SK-N-SH (cell line): ENCODE results near the gene UTF1. TPM values are rescaled to one million over a fixed set of nuclear protein-coding genes. Genes with fewer than 3 reads are reported as not detected.

Source experiments
- CTCF ChIA-PET: fragments of 300-600, 350-600 bp; formaldehyde crosslinking; extraction: SDS; loops from one replicate; lab custom pipeline; 2021; lab: Yijun Ruan, JAX
- POLR2A ChIA-PET: fragments of 350-600 bp; sonication (Branson Sonifier 250); formaldehyde crosslinking; extraction: SDS; loops from one replicate; lab custom pipeline; 2020; ENCODE audit warnings: antibody characterized with exemption, inconsistent platforms; lab: Yijun Ruan, JAX
- DNase-seq: peaks from one replicate; pipeline ENCODE4 v3.0.0; 2012
- H2AFZ ChIP-seq: fragments of 200-600 bp; sonication (generic); 2 replicates; pipeline ENCODE4 v1.8.1; 2016; ENCODE audit warnings: antibody characterized with exemption, mild to moderate bottlenecking, low read depth
- H3F3A ChIP-seq: fragments of 200-600 bp; sonication (generic); replicated peaks from 2 replicates; pipeline ENCODE3; 2016; ENCODE audit warnings: antibody characterized with exemption, mild to moderate bottlenecking; ENCODE audit not compliant: insufficient read depth
- H3K27ac ChIP-seq, 2 experiments: fragments of 200-500 bp in 1 of 2; fragments of 200-600 bp in 1 of 2; sonication (Bioruptor generic) in 1 of 2; sonication (generic), shearing (Covaris generic) in 1 of 2; 2 replicates each; pipeline versions ENCODE4 v1.5.1 to v1.6.1; 2014 to 2016; ENCODE audit warnings: low read depth in 2 of 2, inconsistent platforms in 1 of 2, low read length in 1 of 2, mild to moderate bottlenecking in 1 of 2, mixed read lengths in 1 of 2
- H3K27me3 ChIP-seq: fragments of 200-600 bp; sonication (generic), shearing (Covaris generic); 2 replicates; pipeline ENCODE4 v1.6.1; 2016; ENCODE audit warnings: mixed run types; ENCODE audit not compliant: insufficient read depth
- H3K36me3 ChIP-seq, 2 experiments: fragments of 200-500 bp in 1 of 2; fragments of 200-600 bp in 1 of 2; sonication (Bioruptor generic) in 1 of 2; sonication (generic) in 1 of 2; replicated peaks in 1 of 2; 2 replicates each; pipeline versions ENCODE3 to v1.5.1; 2014 to 2016; ENCODE audit warnings: low read length in 1 of 2, mild to moderate bottlenecking in 1 of 2; ENCODE audit not compliant: insufficient read depth in 2 of 2, control insufficient read depth in 1 of 2
- H3K4me1 ChIP-seq, 2 experiments: fragments of 200-500 bp in 1 of 2; fragments of 200-600 bp in 1 of 2; sonication (Bioruptor generic) in 1 of 2; sonication (generic), shearing (Covaris generic) in 1 of 2; 2 replicates each; pipeline versions ENCODE4 v1.5.1 to v1.6.1; 2014 to 2016; ENCODE audit warnings: low read depth in 1 of 2, low read length in 1 of 2, mixed run types in 1 of 2; ENCODE audit not compliant: insufficient read depth in 2 of 2, control insufficient read depth in 1 of 2
- H3K4me2 ChIP-seq: fragments of 200-600 bp; sonication (generic), shearing (Covaris generic); 2 replicates; pipeline ENCODE4 v1.6.1; 2017; ENCODE audit warnings: mixed run types
- H3K4me3 ChIP-seq, 2 experiments: fragments of 200-500 bp in 1 of 2; fragments of 200-600 bp in 1 of 2; sonication (Bioruptor generic) in 1 of 2; sonication (generic), shearing (Covaris generic) in 1 of 2; 2 replicates each; pipeline versions ENCODE4 v1.5.1 to v1.8.1; 2014 to 2016; ENCODE audit warnings: low read depth in 2 of 2, inconsistent platforms in 1 of 2, low read length in 1 of 2, mild to moderate bottlenecking in 1 of 2, mixed read lengths in 1 of 2, moderate library complexity in 1 of 2
- H3K79me2 ChIP-seq: fragments of 200-600 bp; sonication (generic); 2 replicates; pipeline ENCODE4 v1.8.1; 2017; ENCODE audit warnings: mild to moderate bottlenecking; ENCODE audit not compliant: insufficient read depth
- H3K9ac ChIP-seq: fragments of 200-600 bp; sonication (generic); 2 replicates; pipeline ENCODE4 v1.6.1; 2017; ENCODE audit warnings: mixed run types
- H3K9me2 ChIP-seq: fragments of 200-600 bp; sonication (generic); 2 replicates; pipeline ENCODE4 v1.6.1; 2017; ENCODE audit warnings: mixed run types
- H3K9me3 ChIP-seq: fragments of 200-600 bp; sonication (generic); 2 replicates; pipeline ENCODE4 v1.6.1; 2017; ENCODE audit warnings: mixed run types, mild to moderate bottlenecking, moderate library complexity
- H4K20me1 ChIP-seq: fragments of 200-600 bp; sonication (generic); 2 replicates; pipeline ENCODE4 v1.6.1; 2017; ENCODE audit warnings: mild to moderate bottlenecking, mixed run types; ENCODE audit not compliant: insufficient read depth
- CHD2 ChIP-seq: fragments of 150-350 bp; IDR thresholded peaks from 2 replicates; pipeline ENCODE4 v1.6.1; 2018; ENCODE audit warnings: low read length; ENCODE audit not compliant: partially characterized antibody
- GATA2 ChIP-seq: sonication (generic); formaldehyde crosslinking; IDR thresholded peaks from 2 replicates; pipeline ENCODE4 v1.5.0; 2020; ENCODE audit warnings: mild to moderate bottlenecking, missing genetic modification reagents
- IRF3 ChIP-seq: fragments of 150-350 bp; IDR thresholded peaks from 2 replicates; pipeline ENCODE4 v1.6.1; 2016; ENCODE audit warnings: mild to moderate bottlenecking, low read depth, low read length
- MEF2A ChIP-seq: IDR thresholded peaks from 2 replicates; pipeline ENCODE4 v1.4.0; 2012; ENCODE audit warnings: low read depth, borderline replicate concordance
- MXI1 ChIP-seq: IDR thresholded peaks from 2 replicates; pipeline ENCODE4 v1.6.1; 2012; ENCODE audit warnings: mild to moderate bottlenecking, low read depth, low read length, improper control_type of control experiment
- NRF1 ChIP-seq: IDR thresholded peaks from 2 replicates; pipeline ENCODE4 v1.6.1; 2012; ENCODE audit warnings: low read depth, mild to moderate bottlenecking, low read length
- PBX3 ChIP-seq: IDR thresholded peaks from 2 replicates; pipeline ENCODE4; 2012
- POLR2AphosphoS5 ChIP-seq: IDR thresholded peaks from 2 replicates; pipeline ENCODE4 v1.6.1; 2012; ENCODE audit warnings: low read depth, low read length
- RAD21 ChIP-seq: IDR thresholded peaks from 2 replicates; pipeline ENCODE4 v1.6.1; 2012; ENCODE audit warnings: mild to moderate bottlenecking, low read length
- RFX5 ChIP-seq: IDR thresholded peaks from 2 replicates; pipeline ENCODE4 v1.6.1; 2012; ENCODE audit warnings: mild to moderate bottlenecking, improper control_type of control experiment, low read length
- SIN3A ChIP-seq: IDR thresholded peaks from 2 replicates; pipeline ENCODE4 v1.6.1; 2012; ENCODE audit warnings: low read depth, mild to moderate bottlenecking, low read length, moderate library complexity, borderline replicate concordance
- TCF12 ChIP-seq: IDR thresholded peaks from 2 replicates; pipeline ENCODE4 v1.4.0; 2012
- TEAD4 ChIP-seq: IDR thresholded peaks from 2 replicates; pipeline ENCODE4 v1.4.0; 2012; ENCODE audit warnings: mild to moderate bottlenecking, borderline replicate concordance; ENCODE audit not compliant: insufficient read depth
- WGBS: methylation state at CpG from one replicate; pipeline ENCODE4 v1.1.6; 2017; ENCODE audit warnings: low lambda C conversion rate; 5-methylcytosine and 5-hydroxymethylcytosine counted together
- polyA plus RNA-seq, 3 experiments: library from polyadenylated mRNA; depleted of rRNA; stranded (reverse); fragments of >200 nt; gene quantifications; 2 replicates each; pipeline ENCODE4 v1.2.3, GENCODE V29; 2012
- TF ChIP-seq, protein P1 (sequence below): IDR thresholded peaks from 2 replicates; pipeline ENCODE4 v1.6.1; 2012; ENCODE audit warnings: mild to moderate bottlenecking, low read depth, low read length, moderate library complexity

Gene UTF1
- polyA plus RNA-seq, 1 of the 3 experiments (the other 2 are of a cell fraction) = not detected

DNA sequence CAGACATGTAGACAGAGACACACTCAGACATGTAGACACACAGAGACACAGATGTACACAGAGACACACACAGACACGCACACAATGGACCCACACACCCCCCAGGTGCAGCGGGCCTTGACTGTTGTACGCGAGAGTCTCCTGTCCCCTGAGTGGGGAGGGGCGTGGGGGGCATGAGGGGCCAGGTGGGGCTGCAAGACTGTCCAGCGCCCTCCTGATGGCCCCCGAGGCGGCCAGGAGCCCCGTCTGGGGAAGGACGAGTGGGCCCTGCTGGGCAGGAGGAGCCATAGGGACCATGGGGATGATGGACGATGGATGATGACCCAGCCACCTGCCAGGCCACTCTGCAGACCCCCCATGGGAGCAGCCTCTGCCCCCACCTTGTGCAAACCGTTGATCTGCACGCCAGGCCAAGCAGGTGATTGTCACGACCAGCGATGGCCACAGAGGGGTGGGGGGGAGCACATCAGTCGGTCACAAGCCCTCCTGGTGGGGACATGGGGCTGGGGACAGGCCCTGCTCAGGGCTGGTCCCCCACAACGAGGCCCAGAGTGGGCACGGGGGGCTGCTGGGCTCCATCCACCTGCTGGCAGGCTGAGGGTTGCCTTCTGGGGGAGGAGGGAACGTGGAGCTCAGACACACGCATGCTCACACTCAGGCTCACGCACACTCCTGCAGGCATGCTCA, 19.2 kb downstream of the UTF1 start:
- 65% methylated on average over 10 of the region's 21 CpGs for WGBS
- H3K4me2 ChIP-seq = no peak overlapping the region

More for the DNA sequence above, 19.2 kb downstream of the UTF1 start:
- no peaks in the 10 kb centered on the region for H3K9me3 ChIP-seq
- no peaks in the 10 kb centered on the region for H3F3A ChIP-seq
- H3K4me3 ChIP-seq = no peak overlapping the region
- ChIA-PET CTCF (no interaction called here), POLR2A (no interaction called here)
- H3K9me2 ChIP-seq = no peaks in the 10 kb centered on the region
- no peak overlapping the region for H3K9ac ChIP-seq
- no peaks in the 10 kb centered on the region for H3K36me3 ChIP-seq
- no peaks in the 10 kb centered on the region for H4K20me1 ChIP-seq
- H2AFZ ChIP-seq = no peak overlapping the region
- TF ChIP-seq CHD2 (no peak), SIN3A (no peak), TEAD4 (no peak), MXI1 (no peak), RFX5 (no peak), RAD21 (no peak), GATA2 (CRISPR knock-in tag) (no peak), TCF12 (no peak), MEF2A (no peak), PBX3 (no peak), IRF3 (no peak), NRF1 (no peak), POLR2AphosphoS5 (no peak)
- TF ChIP-seq, protein P1, sequence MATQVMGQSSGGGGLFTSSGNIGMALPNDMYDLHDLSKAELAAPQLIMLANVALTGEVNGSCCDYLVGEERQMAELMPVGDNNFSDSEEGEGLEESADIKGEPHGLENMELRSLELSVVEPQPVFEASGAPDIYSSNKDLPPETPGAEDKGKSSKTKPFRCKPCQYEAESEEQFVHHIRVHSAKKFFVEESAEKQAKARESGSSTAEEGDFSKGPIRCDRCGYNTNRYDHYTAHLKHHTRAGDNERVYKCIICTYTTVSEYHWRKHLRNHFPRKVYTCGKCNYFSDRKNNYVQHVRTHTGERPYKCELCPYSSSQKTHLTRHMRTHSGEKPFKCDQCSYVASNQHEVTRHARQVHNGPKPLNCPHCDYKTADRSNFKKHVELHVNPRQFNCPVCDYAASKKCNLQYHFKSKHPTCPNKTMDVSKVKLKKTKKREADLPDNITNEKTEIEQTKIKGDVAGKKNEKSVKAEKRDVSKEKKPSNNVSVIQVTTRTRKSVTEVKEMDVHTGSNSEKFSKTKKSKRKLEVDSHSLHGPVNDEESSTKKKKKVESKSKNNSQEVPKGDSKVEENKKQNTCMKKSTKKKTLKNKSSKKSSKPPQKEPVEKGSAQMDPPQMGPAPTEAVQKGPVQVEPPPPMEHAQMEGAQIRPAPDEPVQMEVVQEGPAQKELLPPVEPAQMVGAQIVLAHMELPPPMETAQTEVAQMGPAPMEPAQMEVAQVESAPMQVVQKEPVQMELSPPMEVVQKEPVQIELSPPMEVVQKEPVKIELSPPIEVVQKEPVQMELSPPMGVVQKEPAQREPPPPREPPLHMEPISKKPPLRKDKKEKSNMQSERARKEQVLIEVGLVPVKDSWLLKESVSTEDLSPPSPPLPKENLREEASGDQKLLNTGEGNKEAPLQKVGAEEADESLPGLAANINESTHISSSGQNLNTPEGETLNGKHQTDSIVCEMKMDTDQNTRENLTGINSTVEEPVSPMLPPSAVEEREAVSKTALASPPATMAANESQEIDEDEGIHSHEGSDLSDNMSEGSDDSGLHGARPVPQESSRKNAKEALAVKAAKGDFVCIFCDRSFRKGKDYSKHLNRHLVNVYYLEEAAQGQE = no peak
- H3K27me3 ChIP-seq = no peaks in the 10 kb centered on the region
- no peaks in the 10 kb centered on the region for H3K4me1 ChIP-seq
- H3K79me2 ChIP-seq = no peaks in the 10 kb centered on the region
- no peak for DNase-seq
- H3K27ac ChIP-seq = no peak overlapping the region
